ENCODE data around the gene VGF. TPM values are rescaled to one million over a fixed set of nuclear protein-coding genes. Genes with fewer than 3 reads are reported as not detected.
"Not testable (repeated sequence)": the region's sequence is repeated elsewhere in the genome, so short reads cannot be mapped to it uniquely, and the experiment has no call there.

Gene VGF
- total RNA-seq, 2 donors from 2014 or later, result not detected

GRCh38 chr7:101126651-101127459 is 38.5 kb downstream of the VGF start, which contains the start of gene SERPINE1:
Gene SERPINE1 (plus strand): TSS chr7:101127104. CDS start chr7:101128394, 1,290 bp downstream.
- intact Hi-C loops (cut with DNase I), result no loop called here
- DNase-seq (ENCODE audit: low spot score), result peak; percentile 97

GRCh38 chr7:101125989-101126650 is 39.2 kb downstream of the VGF start:
- DNase-seq (ENCODE audit: low spot score), result peak; percentile 95
- intact Hi-C loops (cut with DNase I), result no loop called here

DNA sequence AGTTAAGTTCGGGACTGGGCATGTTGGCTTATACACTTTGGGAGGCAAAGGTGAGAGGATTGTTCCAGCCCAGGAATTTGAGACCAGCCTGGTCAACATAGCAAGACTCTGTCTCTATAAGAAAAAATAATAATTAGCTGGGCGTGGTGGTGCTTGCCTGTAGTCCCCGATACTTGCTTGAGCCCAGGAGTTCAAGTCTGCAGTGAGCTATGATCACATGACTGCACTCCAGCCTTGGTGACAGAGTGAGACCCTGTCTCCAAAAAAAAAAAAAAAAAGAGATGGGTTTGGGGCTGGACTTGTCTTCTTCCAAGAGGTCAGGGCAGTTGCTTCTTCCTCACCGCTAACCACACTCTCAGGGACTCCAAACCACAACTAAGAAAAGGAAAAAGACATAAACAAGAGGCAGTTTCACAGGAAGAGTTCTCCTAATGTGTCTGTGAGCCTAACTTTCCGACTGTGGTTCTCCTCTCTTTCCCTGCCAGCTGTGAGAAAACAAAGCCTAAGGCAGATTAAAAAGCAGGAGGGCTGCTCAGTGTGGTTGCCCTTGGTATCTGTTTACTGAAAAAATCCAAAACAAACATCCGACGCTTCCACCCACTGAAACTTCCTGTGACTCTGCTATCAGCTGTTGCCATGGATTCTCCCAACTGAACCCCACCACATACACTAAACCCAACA is 40.9 kb downstream of the VGF start:
- DNase-seq (ENCODE audit: low spot score), result no peak
- intact Hi-C loops (cut with DNase I), result no loop called here

DNA sequence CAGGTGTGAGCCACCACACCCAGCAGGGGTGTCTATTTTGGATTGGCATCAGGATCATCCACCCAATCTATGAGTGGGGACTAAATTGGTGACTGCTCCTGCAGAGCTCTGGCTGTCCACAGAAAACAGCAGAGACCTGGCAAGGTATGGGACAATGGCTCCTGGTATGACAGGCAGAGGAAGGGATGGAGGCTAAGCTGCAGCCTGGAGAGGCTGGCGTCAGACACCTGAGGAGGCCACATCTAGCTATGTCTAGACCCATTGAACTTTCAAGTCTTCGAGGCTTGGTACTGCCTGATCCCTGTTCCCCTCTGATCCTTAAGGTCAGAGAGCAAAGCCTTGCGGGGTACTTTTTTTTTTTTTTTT is 41.7 kb downstream of the VGF start:
- no peak for DNase-seq (ENCODE audit: low spot score)
- intact Hi-C loops (cut with DNase I), result no loop called here

DNA sequence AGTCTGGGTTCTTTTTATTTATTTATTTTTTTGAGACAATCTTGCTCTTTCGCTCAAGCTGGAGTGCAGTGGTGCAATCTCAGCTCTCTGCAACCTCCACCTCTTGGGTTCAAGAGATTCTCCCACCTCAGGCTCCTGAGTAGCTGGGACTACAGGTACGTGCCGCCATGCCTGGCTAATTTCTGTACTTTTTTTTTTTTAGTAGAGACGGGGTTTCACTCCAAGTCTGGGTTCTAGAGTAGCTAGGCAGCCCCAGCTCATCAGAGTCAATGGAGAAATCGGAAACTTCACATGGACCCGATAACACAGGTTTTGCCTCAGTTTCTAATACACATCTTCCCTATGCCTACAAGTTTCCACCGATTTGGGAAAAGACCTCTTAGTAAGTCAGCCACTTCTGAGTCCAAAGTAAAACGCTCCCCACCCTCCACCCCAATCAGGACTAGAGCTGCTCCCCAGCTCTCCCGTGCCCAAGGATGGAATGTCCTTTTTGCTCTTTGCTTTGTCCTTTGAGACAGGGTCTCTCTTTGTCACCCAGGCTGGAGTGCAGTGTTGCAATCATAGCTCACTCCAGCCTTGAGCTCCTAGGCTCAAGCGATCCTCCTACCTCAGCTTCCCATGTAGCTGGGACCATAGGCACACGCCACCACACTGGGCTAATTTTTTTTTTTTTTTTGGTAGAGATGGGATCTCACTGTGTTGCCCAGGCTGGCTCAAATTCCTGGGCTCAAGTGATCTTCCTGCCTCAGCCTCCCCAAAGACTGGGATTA is 42.3 kb downstream of the VGF start:
- DNase-seq (ENCODE audit: low spot score), result no peak
- intact Hi-C loops (cut with DNase I), result no loop called here

GRCh38 chr7:101121991-101122932 is 43.1 kb downstream of the VGF start:
- intact Hi-C loops (cut with DNase I), result no loop called here
- DNase-seq (ENCODE audit: low spot score), result peak; percentile 96

- intact Hi-C loops (cut with DNase I); DNase-seq (ENCODE audit: low spot score): not testable (repeated sequence)
Observed at GRCh38 chr7:101121631-101121990, 43.8 kb downstream of the VGF start.

DNA sequence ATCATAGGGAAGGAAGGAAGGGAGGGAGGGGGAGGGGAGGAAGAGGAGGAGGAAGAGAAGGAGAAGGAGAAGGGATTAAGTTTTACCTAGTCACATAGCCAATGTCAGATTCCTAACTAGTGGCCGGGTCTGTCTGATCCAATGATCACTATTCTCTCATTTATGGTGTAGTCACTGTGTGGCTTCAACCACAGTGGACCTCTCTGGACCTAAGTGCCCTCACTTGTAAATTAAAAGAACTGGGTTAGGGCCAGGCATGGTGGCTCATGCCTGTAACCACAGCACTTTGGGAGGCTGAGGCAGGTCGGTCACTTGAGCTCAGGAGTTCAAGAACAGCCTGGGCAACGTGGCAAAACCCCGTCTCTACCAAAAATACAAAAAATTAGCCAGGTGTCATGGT is 45.1 kb downstream of the VGF start:
- DNase-seq (ENCODE audit: low spot score), result no peak
- intact Hi-C loops (cut with DNase I), result no loop called here

DNA sequence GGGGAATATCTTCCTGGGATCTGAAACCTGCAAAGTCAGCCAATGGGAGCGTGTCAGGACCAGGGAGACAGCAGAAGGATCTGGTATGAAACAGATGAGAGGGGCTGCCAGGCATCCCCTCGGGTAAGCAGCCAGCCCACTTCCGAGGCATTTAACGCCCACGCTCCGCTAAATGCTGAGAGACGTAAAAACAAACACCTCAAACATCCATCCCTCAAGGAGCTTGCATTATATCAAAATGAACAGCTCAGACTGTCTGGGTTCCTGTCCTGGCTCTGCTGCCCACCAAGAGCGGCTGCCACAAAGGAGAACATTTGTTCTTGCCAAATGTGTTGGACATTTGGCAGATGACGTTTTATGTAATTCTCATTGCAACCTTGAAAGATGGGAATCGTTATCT is 45.5 kb downstream of the VGF start:
- DNase-seq (ENCODE audit: low spot score), result no peak
- intact Hi-C loops (cut with DNase I), result no loop called here

- DNase-seq (ENCODE audit: low spot score), result no peak
- intact Hi-C loops (cut with DNase I), result no loop called here
Observed at GRCh38 chr7:101118856-101119255, 46.5 kb downstream of the VGF start.

- DNase-seq (ENCODE audit: low spot score), result no peak
- intact Hi-C loops (cut with DNase I), result no loop called here
Observed at GRCh38 chr7:101116898-101117297, 48.5 kb downstream of the VGF start.

DNA sequence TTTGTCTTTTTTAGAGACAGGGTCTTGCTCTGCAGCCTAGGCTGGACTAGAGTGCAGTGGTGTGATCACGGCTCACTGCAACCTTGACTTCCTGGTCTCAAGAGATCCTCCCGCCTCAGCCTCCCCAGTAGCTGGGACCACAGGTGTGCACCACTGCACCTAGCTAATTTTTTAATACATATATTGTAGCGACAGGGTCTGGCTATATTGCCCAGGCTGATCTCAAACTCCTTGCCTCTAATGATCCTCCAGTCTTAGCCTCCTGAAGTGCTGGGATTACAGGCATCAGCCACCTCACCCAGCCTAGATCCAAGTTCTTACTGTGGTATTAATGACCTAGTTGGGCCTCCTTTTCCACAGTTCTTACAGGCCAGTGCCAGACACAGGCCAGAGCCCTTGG is 50.2 kb downstream of the VGF start:
- intact Hi-C loops (cut with DNase I), result no loop called here
- no peak for DNase-seq (ENCODE audit: low spot score)

- intact Hi-C loops (cut with DNase I), result no loop called here
- DNase-seq (ENCODE audit: low spot score), result no peak
Observed at GRCh38 chr7:101114492-101114891, 50.9 kb downstream of the VGF start.

DNA sequence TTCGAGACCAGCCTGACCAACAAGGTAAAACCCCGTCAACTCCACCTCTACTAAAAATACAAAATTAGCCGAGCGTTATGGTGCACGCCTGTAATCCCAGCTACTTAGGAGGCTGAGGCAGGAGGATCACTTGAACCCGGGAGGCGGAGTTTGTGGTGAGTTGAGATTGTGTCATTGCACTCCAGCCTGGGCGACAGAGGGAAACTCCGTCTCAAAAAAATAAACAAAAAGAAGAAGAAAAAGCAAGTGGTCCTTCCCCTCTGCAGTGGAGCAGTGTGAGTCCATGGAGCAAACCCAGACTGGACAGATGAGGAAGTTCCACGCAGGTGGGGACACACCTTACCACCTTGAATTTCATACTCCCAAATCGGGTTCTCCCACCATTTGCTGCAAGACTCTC is 51.5 kb downstream of the VGF start:
- intact Hi-C loops (cut with DNase I), result no loop called here
- no peak for DNase-seq (ENCODE audit: low spot score)

- intact Hi-C loops (cut with DNase I); DNase-seq (ENCODE audit: low spot score): not testable (repeated sequence)
Observed at GRCh38 chr7:101113140-101113539, 52.2 kb downstream of the VGF start.
